ENCODE results near the gene LIN52. TPM values are rescaled to one million over a fixed set of nuclear protein-coding genes. Genes with fewer than 3 reads are reported as not detected.

LIN52 gene
- total RNA-seq, 2 donors from 2014 or later = 16.4 to 19.0 TPM

DNA sequence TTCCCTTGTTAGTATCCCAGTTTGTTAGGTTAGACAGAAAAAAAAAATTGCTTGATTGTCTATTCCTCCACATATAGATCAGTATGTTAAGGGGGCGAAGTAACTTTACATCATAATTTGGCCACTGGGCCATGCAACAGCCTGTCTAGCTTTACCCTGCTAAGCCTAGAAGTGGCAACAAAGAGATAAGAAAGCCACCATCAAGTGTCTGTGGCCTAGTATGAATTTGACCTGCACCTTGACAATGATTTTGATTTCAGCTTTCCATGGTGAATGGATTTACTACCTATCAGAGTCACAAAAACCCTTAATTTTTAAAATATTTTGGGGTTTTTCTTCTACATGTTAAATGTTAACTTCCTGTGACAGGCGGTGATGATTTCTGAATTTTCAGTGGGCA, 63.9 kb downstream of the LIN52 start:
- H3K9me3 Mint-ChIP-seq = no peaks in the 10 kb centered on the region
- no peaks in the 10 kb centered on the region for H3K4me1 ChIP-seq (ENCODE audit: control insufficient read depth, insufficient read depth, low read length)
- H3K9ac ChIP-seq (ENCODE audit: extremely low read depth, low read length, poor library complexity, severe bottlenecking) = no peak overlapping the region
- H3K27me3 Mint-ChIP-seq (ENCODE audit: insufficient read depth) = no peaks in the 10 kb centered on the region
- peaks cover 2% of the 10 kb centered on the region for H3K36me3 Mint-ChIP-seq (ENCODE audit: low read depth)
- no peaks in the 10 kb centered on the region for H3K27me3 ChIP-seq (ENCODE audit: control insufficient read depth, insufficient read depth, low read length, poor library complexity, severe bottlenecking)
- peaks cover 7% of the 10 kb centered on the region for H3K4me1 Mint-ChIP-seq
- TF ChIP-seq, protein P1, sequence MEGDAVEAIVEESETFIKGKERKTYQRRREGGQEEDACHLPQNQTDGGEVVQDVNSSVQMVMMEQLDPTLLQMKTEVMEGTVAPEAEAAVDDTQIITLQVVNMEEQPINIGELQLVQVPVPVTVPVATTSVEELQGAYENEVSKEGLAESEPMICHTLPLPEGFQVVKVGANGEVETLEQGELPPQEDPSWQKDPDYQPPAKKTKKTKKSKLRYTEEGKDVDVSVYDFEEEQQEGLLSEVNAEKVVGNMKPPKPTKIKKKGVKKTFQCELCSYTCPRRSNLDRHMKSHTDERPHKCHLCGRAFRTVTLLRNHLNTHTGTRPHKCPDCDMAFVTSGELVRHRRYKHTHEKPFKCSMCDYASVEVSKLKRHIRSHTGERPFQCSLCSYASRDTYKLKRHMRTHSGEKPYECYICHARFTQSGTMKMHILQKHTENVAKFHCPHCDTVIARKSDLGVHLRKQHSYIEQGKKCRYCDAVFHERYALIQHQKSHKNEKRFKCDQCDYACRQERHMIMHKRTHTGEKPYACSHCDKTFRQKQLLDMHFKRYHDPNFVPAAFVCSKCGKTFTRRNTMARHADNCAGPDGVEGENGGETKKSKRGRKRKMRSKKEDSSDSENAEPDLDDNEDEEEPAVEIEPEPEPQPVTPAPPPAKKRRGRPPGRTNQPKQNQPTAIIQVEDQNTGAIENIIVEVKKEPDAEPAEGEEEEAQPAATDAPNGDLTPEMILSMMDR (conservative IDR thresholded peaks at IDR 0.05) = no peak
- no peak overlapping the region for H3K4me3 ChIP-seq (ENCODE audit: low read length)
- H3K27ac ChIP-seq (ENCODE audit: low read depth, low read length) = no peak overlapping the region
- no peak for DNase-seq
- H3K27ac Mint-ChIP-seq = no peak overlapping the region
- H3K9me3 ChIP-seq (ENCODE audit: control insufficient read depth, low read length) = no peaks in the 10 kb centered on the region
- H3K36me3 ChIP-seq (ENCODE audit: control insufficient read depth, insufficient read depth, low read length) = no peaks in the 10 kb centered on the region
- no peak overlapping the region for H3K4me3 Mint-ChIP-seq
- WGBS, 2 experiments (ENCODE audit: insufficient coverage in 1 of 2, insufficient read length in 1 of 2) = 92 to 100% methylated on average over 2 of the region's 2 CpGs

DNA sequence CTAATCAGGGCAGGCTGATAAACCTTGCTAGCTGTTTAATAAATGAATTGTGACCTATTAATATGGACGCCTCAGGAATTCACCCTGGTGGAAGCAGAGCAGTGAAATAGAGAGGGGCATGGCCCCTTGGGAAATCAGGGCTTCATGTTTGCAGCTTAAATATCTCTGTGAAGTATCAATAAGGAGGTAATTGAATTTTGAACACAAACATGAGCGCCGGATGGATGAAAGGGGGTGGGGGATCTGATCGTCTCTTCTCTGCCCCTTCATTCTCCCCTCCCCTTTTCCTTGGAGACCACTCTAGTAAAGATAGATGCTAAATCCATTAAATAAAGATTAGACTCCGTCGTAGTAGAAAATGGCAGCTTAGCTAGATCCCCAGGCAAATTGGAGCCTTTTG, 70.5 kb downstream of the LIN52 start:
- Histone ChIP-seq H3K9ac (ENCODE audit: extremely low read depth, low read length, poor library complexity, severe bottlenecking) (no peak overlapping the region), H3K9me3 (ENCODE audit: control insufficient read depth, low read length) (no peaks in the 10 kb centered on the region), H3K27me3 (ENCODE audit: control insufficient read depth, insufficient read depth, low read length, poor library complexity, severe bottlenecking) (no peaks in the 10 kb centered on the region), H3K4me1 (ENCODE audit: control insufficient read depth, insufficient read depth, low read length) (peaks cover 3% of the 10 kb centered on the region), H3K27ac (ENCODE audit: low read depth, low read length) (no peak overlapping the region), H3K36me3 (ENCODE audit: control insufficient read depth, insufficient read depth, low read length) (no peaks in the 10 kb centered on the region), H3K4me3 (ENCODE audit: low read length) (no peak overlapping the region)
- Mint-ChIP-seq H3K9me3 (no peaks in the 10 kb centered on the region), H3K27ac (peak overlapping the region; percentile 19), H3K36me3 (ENCODE audit: low read depth) (peaks cover 13% of the 10 kb centered on the region), H3K4me1 (peaks cover 16% of the 10 kb centered on the region), H3K27me3 (ENCODE audit: insufficient read depth) (no peaks in the 10 kb centered on the region), H3K4me3 (no peak overlapping the region)
- TF ChIP-seq, protein P1 (conservative IDR thresholded peaks at IDR 0.05) = no peak
- DNase-seq = no peak
- 62 to 83% methylated on average over 1 to 3 of the region's 6 CpGs for WGBS, 2 experiments (ENCODE audit: insufficient coverage in 1 of 2, insufficient read length in 1 of 2)

DNA sequence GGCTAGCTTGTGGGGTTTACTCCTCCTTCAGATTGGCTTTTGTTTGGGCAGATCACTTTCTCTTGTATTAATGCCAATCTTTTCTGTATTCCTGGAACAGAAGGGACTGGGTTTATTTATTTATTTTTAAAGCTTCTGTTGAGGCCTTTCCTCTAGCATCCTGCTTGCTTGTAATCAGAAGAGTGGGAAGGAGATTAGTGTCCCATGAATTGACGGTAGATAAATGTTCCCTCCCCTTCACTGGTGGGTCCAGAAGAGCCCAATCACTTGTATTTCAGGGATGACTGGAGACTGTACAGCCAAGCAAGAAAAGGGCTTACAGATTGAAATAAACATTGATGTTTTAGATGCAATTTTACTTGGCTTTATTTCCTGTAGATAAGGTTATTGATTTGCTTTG, 71.0 kb downstream of the LIN52 start:
- H3K27me3 Mint-ChIP-seq (ENCODE audit: insufficient read depth) = no peaks in the 10 kb centered on the region
- 80 to 81% methylated on average over 1 of the region's 1 CpG for WGBS, 2 experiments (ENCODE audit: insufficient coverage in 1 of 2, insufficient read length in 1 of 2)
- H3K27ac ChIP-seq (ENCODE audit: low read depth, low read length) = no peak overlapping the region

More for the DNA sequence above, 71.0 kb downstream of the LIN52 start:
- Histone ChIP-seq H3K4me3 (ENCODE audit: low read length) (no peak overlapping the region), H3K36me3 (ENCODE audit: control insufficient read depth, insufficient read depth, low read length) (no peaks in the 10 kb centered on the region), H3K27me3 (ENCODE audit: control insufficient read depth, insufficient read depth, low read length, poor library complexity, severe bottlenecking) (no peaks in the 10 kb centered on the region), H3K9ac (ENCODE audit: extremely low read depth, low read length, poor library complexity, severe bottlenecking) (no peak overlapping the region), H3K9me3 (ENCODE audit: control insufficient read depth, low read length) (no peaks in the 10 kb centered on the region), H3K4me1 (ENCODE audit: control insufficient read depth, insufficient read depth, low read length) (peaks cover 3% of the 10 kb centered on the region)
- Mint-ChIP-seq H3K27ac (no peak overlapping the region), H3K9me3 (no peaks in the 10 kb centered on the region), H3K4me3 (no peak overlapping the region), H3K4me1 (peaks cover 16% of the 10 kb centered on the region), H3K36me3 (ENCODE audit: low read depth) (peaks cover 13% of the 10 kb centered on the region)
- TF ChIP-seq, protein P1 (conservative IDR thresholded peaks at IDR 0.05) = no peak
- DNase-seq = no peak
